Epidermal melanocyte (primary cell): ENCODE data around the gene TRIM37.

Experiments
- DNase-seq: peaks from one replicate; pipeline ENCODE4 v3.0.0; 2011; ENCODE audit warnings: low spot score; ENCODE audit not compliant: insufficient read length

The TRIM37 gene

GRCh38 chr17:59038734-59039133 is 67.9 kb downstream of the TRIM37 start:
- DNase-seq: no peak

- no peak for DNase-seq
Observed at GRCh38 chr17:59037960-59038359, 68.7 kb downstream of the TRIM37 start.

GRCh38 chr17:59030811-59031210 is 75.9 kb downstream of the TRIM37 start:
- DNase-seq: no peak

GRCh38 chr17:59028328-59028727 is 78.4 kb downstream of the TRIM37 start:
- DNase-seq: no peak

GRCh38 chr17:59027750-59028149 is 78.9 kb downstream of the TRIM37 start:
- DNase-seq: no peak

- no peak for DNase-seq
Observed at GRCh38 chr17:59026176-59026939, 80.3 kb downstream of the TRIM37 start.

- no peak for DNase-seq
Observed at GRCh38 chr17:59024916-59025315, 81.8 kb downstream of the TRIM37 start.

GRCh38 chr17:59018019-59018418 is 88.7 kb downstream of the TRIM37 start:
- no peak for DNase-seq

GRCh38 chr17:59011975-59012374 is 94.7 kb downstream of the TRIM37 start:
- DNase-seq: no peak

GRCh38 chr17:59010026-59010425 is 96.7 kb downstream of the TRIM37 start:
- no peak for DNase-seq

- no peak for DNase-seq
Observed at GRCh38 chr17:59008737-59009136, 97.9 kb downstream of the TRIM37 start.

- no peak for DNase-seq
Observed at GRCh38 chr17:59007995-59008394, 98.7 kb downstream of the TRIM37 start.

GRCh38 chr17:59004338-59005111 is 102.2 kb downstream of the TRIM37 start:
- no peak for DNase-seq

- no peak for DNase-seq
Observed at GRCh38 chr17:59003860-59004259, 102.8 kb downstream of the TRIM37 start.

GRCh38 chr17:59002848-59003247 is 103.8 kb downstream of the TRIM37 start:
- DNase-seq: no peak

GRCh38 chr17:59002126-59002525 is 104.6 kb downstream of the TRIM37 start:
- no peak for DNase-seq

- DNase-seq: no peak
Observed at GRCh38 chr17:59001158-59001814, 105.4 kb downstream of the TRIM37 start.

GRCh38 chr17:59000022-59000421 is 106.7 kb downstream of the TRIM37 start:
- no peak for DNase-seq

- DNase-seq: no peak
Observed at GRCh38 chr17:58999500-58999899, 107.2 kb downstream of the TRIM37 start.

GRCh38 chr17:58998871-58999270 is 107.8 kb downstream of the TRIM37 start:
- DNase-seq: no peak

GRCh38 chr17:58997756-58998553 is 108.7 kb downstream of the TRIM37 start:
- DNase-seq: no peak
